Occipital lobe (tissue), 2 donors: ENCODE measurements around the gene HNRNPLL. TPM values are rescaled to one million over a fixed set of nuclear protein-coding genes. Genes with fewer than 3 reads are reported as not detected.
A peak's percentile ranks its signal among the peaks of the same experiment; 100 is the strongest.
"Not testable (repeated sequence)": the region's sequence is repeated elsewhere in the genome, so short reads cannot be mapped to it uniquely, and the experiment has no call there.

Experiments used
- DNase-seq: peaks from one replicate; lab custom pipeline; 2025; lab: John Stamatoyannopoulos, UW
- total RNA-seq: library from RNA; depleted of rRNA; stranded (reverse); fragments of >200 nt; gene quantifications from one replicate; pipeline ENCODE4 v1.2.3, GENCODE V29; 2014

HNRNPLL gene
- total RNA-seq, result 110 TPM

GRCh38 chr2:38602732-38603401 is at the start of gene HNRNPLL:
TSS of gene HNRNPLL (minus strand) at chr2:38602928. CDS start at chr2:38602626, 302 bp downstream.
- DNase-seq, result peak; percentile 96

DNA sequence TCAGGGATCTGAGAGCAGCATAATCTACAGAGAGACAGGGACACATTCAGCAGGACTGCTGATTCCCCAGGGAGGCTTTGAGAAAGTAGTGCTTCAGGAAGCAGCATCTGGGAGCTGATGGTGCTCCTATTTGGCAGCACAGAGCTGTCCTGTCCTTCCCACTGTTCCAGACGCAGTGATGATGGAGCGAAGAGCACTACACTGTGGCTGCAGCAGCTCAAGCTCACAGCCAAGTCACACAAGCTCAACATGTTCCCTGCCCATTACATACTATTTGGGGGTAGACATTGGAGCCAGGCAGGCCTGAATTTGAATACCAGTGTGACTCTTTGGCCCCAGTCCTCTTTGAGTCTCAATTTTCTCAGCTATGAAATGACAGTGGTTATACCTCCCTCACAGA is 48.0 kb upstream of the HNRNPLL start:
- no peak for DNase-seq

- DNase-seq, result no peak
These were observed 47.3 kb upstream of the HNRNPLL start for GRCh38 chr2:38650012-38650411.

GRCh38 chr2:38649176-38649728 is 46.5 kb upstream of the HNRNPLL start:
- no peak for DNase-seq

DNA sequence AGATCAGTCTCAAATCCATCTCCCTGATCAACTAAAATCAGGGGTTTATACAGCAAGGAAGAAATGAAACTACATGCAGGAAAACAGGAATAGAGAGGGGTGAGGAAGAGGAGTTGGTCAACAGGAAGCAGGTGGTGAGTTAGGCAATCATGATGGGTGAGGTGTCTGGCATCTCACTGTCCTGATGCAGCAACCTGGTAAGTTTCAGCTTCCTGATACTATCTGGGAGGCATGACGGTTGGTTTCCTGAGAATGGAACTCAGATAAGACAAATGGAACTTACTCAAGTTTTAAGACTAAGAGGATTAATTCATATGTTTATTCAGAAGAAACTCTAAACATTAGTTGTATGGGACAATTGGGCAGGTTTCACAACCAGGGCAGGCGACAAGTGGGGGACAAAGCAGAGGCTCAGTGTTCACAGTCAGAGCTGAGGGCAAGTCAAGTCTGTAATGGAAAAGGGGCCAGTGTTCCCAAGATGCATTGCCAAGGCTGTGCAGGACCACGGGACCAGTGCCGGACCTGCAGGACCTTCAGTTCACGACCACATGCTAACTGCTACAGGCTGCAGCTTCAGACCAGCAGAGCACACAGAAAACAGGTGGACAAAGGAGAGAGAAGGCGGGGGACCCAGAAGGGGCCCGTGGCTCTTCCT is 45.5 kb upstream of the HNRNPLL start:
- no peak for DNase-seq

DNA sequence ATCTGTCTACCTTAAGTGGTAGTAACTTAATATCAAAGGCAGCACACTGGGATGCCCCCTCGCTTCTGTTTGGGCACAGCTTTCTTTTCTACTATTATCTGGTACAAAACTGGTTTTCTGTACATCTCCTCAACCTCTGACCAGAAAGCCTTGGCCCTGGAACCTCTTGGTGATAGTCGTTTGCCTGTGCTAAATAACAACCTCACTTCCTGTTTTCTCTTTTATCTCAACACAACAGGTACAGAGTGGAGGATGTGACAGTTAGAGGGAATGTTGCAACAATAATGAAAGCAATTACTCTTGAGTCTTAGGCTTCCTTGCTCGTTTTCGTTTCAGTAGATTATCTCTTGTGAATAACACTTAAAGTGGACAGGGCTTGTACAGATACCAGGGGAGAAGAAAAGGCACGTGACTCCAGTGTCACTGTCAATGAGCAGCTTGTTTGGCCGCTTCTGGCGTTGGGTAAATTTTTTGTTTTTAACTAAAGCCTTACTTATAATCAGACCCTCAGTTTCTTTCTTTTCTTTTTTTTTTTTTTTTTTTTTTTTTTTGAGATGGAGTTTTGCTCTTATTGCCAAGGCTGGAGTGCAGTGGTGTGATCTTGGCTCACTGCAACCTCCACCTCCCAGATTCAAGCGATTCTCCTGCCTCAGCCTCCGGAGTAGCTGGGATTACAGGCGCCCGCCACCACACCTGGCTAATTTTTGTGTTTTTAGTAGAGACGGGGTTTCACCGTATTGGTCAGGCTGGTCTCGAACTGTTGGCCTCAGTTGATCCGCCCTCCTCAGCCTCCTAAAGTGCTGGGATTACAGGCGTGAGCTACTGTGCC is 41.2 kb upstream of the HNRNPLL start:
- DNase-seq, result not testable (repeated sequence)

DNA sequence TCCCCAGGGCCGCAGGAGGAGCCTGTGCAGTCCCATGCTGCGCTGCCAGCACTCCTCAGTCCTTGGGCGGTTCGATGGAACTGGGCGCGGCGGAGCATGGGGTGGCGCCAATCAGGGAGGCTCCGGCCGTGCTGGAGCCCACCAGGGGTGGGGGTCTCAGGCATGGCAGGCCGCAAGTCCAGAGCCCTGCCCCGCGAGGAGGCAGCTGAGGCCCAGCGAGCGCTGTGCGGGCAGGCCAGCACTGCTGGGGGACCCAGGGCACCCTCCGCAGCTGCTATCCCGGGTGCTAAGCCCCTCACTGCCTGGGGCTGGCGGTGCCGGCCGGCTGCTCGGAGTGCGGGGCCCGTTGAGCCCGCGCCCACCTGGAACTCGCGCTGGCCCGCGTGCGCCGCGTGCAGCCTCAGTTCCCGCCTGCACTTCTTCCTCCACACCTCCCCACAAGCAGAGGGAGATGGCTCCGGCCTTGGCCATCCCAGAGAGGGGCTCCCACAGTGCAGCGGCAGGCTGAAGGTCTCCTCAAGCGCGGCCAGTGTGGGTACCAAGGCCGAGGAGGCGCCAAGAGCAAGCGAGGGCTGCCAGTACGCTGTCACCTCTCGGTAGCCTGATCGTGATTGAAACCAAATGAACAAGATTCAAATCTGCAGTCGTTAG is 40.4 kb upstream of the HNRNPLL start:
- no peak for DNase-seq

DNA sequence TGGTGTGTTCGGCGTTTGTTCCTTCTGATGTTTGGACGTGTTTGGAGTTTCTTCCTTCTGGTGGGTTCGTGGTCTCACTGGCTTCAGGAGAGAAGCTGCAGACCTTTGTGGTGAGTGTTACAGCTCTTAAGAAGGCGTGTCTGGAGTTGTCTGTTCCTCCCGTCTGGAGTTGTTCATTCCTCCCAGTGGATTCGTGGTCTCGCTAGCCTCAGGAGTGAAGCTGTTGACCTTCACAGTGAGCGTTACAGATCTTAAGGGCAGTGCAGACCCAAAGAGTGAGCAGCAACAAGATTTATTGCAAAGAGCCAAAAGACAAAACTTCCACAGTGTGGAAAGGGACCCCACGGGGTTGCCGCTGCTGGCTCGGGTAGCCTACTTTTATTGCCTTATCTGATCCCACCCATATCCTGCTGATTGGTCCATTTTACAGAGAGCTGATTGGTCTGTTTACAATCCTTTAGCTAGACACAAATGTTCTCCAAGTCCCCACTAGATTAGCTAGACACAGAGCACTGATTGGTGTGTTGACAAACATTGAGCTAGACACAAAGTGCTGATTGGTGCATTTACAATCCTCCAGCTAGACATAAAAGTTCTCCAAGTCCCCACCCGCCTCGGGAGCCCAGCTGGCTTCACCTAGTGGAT is 39.8 kb upstream of the HNRNPLL start:
- DNase-seq, result not testable (repeated sequence)

- no peak for DNase-seq
These were observed 33.3 kb upstream of the HNRNPLL start for GRCh38 chr2:38636069-38636468.

DNA sequence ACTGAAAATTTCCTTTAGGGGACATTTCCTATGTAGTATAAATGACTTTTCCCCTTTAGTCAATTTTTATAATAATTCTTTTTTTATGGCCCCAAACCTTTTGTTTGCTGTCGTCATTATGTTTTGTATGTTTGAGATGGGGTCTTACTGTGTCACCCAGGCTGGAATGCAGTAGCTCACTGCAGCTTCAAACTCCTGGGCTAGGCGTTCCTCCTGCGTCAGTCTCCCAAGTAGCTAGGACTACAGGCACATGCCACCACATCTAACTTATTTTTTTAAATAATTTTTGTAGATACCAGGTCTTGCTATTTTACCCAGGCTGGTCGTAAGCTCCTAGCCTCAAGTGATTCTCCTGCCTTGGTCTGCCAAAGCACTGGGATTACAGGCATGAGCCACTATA is 32.4 kb upstream of the HNRNPLL start:
- DNase-seq, result no peak

- DNase-seq, result no peak
These were observed 32.0 kb upstream of the HNRNPLL start for GRCh38 chr2:38634684-38635083.

GRCh38 chr2:38633895-38634294 is 31.2 kb upstream of the HNRNPLL start:
- no peak for DNase-seq

- DNase-seq, result no peak
These were observed 30.3 kb upstream of the HNRNPLL start for GRCh38 chr2:38632980-38633379.

GRCh38 chr2:38631976-38632375 is 29.2 kb upstream of the HNRNPLL start:
- DNase-seq, result no peak

GRCh38 chr2:38629684-38630083 is 27.0 kb upstream of the HNRNPLL start:
- DNase-seq, result no peak

- DNase-seq, result no peak
These were observed 24.7 kb upstream of the HNRNPLL start for GRCh38 chr2:38627391-38627790.

GRCh38 chr2:38626326-38627035 is 23.8 kb upstream of the HNRNPLL start:
- DNase-seq, result no peak

DNA sequence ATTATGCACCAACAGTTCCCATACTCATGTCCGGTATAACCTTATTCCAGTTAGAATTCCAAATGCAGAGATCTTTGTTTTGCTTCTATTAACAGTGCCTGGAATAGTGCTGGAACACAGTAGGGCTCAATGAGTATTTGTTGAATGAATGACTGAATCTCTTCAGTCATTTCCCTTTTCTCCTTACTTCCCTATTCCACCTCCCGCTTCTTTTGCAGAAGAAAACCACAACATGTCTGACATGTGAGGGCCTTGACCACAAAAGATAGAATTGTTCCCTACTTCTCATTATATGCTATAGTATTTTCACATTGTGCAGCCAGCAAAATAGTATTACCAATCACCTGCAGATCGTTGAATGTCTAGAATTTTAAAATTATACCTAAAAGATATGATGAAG is 19.5 kb upstream of the HNRNPLL start:
- no peak for DNase-seq

DNA sequence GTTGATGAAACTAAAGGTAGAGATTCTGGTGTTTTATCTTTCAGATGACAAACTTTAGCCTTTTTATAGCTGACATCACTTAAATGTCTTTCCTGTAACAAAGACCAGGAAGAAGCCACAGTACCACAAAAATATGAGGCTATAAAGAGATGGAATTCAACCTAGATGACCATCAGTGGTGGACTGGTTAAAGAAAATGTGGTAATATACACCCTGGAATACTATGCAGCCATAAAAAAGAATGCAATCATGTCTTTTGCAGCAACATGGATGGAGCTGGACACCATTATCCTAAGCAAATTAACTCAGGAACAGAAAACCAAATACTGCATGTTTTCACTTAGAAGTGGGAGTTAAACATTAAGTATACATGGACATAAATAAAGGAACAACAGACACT is 18.3 kb upstream of the HNRNPLL start:
- no peak for DNase-seq

GRCh38 chr2:38620282-38620977 is 17.7 kb upstream of the HNRNPLL start:
- no peak for DNase-seq
